ENCODE measurements around the gene CD300LF.

Gene CD300LF

DNA sequence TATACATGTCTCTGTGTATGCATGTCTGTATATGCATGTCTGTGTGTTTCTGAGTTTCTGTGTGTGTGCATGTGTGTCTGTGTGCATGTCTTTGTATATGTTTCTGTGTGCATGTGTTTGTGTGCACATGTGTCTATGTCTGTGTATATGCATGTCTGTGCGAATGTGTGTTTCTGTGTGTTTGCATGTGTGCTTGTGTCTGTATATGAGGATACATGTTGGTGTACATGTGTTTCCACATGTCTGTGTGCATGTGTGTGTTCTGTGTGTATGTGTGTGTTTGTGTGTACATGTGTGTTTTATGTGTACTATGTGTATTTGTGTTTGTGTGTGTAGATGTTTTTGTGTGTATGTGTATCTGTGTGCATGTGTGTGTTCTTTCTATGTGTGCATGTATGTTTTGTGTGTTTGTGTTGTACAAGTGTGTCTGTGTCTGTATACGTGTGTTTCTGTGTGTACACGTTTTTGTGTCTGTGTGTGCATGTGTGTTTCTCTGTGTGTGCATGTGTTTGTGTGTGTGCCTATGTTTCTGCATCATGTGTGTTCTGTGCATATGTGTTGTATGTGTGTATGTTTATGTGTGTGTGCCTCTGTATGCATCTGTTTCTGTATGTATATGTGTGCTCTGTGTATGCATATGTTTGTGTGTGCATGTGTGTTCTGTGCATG, 15.4 kb upstream of the CD300LF start:
- TF ChIP-seq CTCF (IDR thresholded peaks at IDR 0.05; ENCODE audit: low read depth, low read length) = no peak
- no peak for DNase-seq (ENCODE audit: low read depth in 2 of 2)

DNA sequence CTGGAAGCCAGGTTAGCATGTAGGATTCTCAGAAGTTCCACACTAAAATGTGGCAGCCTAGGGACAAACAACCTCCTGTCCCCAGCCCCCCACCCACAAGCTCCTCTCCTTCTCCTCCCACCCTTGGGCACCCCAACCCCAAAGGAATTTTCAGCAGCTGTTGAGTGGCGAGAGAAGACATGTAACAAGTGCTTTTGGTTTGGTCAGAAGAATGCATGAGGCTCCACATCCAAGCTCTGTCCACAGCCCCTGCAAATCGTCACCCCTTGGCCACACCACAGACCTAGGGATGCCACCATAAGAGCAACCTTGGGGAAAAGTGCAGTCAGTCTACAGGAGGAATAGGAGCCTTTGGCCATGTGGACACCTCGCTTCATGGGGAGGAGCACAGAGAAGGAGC, 12.4 kb upstream of the CD300LF start:
- no peak for DNase-seq (ENCODE audit: low read depth in 2 of 2)
- no peak for TF ChIP-seq CTCF (IDR thresholded peaks at IDR 0.05; ENCODE audit: low read depth, low read length)
- H3K4me3 ChIP-seq (replicated peaks in 1 of 2; ENCODE audit: low read depth in 2 of 2, low read length in 2 of 2) = no peak overlapping the region

More for the DNA sequence above, 15.4 kb upstream of the CD300LF start:
- H3K4me3 ChIP-seq (replicated peaks in 1 of 2; ENCODE audit: low read depth in 2 of 2, low read length in 2 of 2) = no peak overlapping the region

DNA sequence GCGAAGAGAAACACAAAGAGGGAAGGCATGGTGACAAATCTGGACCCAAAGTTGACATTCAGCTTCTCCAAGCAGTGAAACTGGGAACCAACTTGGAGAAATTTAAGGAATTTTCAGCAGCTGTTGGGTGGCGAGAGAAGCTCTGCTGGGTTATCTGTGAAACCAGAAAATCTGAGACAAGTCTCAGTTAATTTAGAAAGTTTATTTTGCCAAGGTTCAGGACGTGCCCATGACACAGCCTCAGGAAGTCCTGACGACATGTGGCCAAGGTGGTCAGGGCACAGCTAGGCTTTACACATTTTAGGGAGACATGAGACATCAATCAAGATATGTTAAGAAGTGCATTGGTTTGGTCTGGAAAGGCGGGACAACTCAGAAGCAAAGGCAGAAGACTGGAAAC, 11.2 kb upstream of the CD300LF start:
- no peak for DNase-seq (ENCODE audit: low read depth in 2 of 2)
- no peak for TF ChIP-seq CTCF (IDR thresholded peaks at IDR 0.05; ENCODE audit: low read depth, low read length)
- no peak overlapping the region for H3K4me3 ChIP-seq (replicated peaks in 1 of 2; ENCODE audit: low read depth in 2 of 2, low read length in 2 of 2)

GRCh38 chr17:74722782-74723181, 10.1 kb upstream of the CD300LF start:
- no peak overlapping the region for H3K4me3 ChIP-seq (replicated peaks in 1 of 2; ENCODE audit: low read depth in 2 of 2, low read length in 2 of 2)
- DNase-seq (ENCODE audit: low read depth in 2 of 2) = no peak
- TF ChIP-seq CTCF (IDR thresholded peaks at IDR 0.05; ENCODE audit: low read depth, low read length) = no peak

- no peak for TF ChIP-seq CTCF (IDR thresholded peaks at IDR 0.05; ENCODE audit: low read depth, low read length)
Measured at GRCh38 chr17:74720506-74720905, 7.8 kb upstream of the CD300LF start.

GRCh38 chr17:74715144-74715543, 2.4 kb upstream of the CD300LF start:
- DNase-seq (ENCODE audit: low read depth in 2 of 2) = peak in 1 of 2 donors; percentile 19
- H3K4me3 ChIP-seq (replicated peaks in 1 of 2; ENCODE audit: low read depth in 2 of 2, low read length in 2 of 2) = no peak overlapping the region
- TF ChIP-seq CTCF (IDR thresholded peaks at IDR 0.05; ENCODE audit: low read depth, low read length) = no peak

More at GRCh38 chr17:74720506-74720905, 7.8 kb upstream of the CD300LF start:
- no peak overlapping the region for H3K4me3 ChIP-seq (replicated peaks in 1 of 2; ENCODE audit: low read depth in 2 of 2, low read length in 2 of 2)
- no peak for DNase-seq (ENCODE audit: low read depth in 2 of 2)

Data from cardiac fibroblast (primary cell).